ENCODE measurements around the gene NABP2. TPM values are rescaled to one million over a fixed set of nuclear protein-coding genes. Genes with fewer than 3 reads are reported as not detected.

Gene NABP2
- total and polyA plus RNA-seq, 2 donors (not counting 1 experiment from before 2014, with no cell fraction given): 14.9 to 16.1 TPM

- H3K4me3 Mint-ChIP-seq: peak overlapping the region; percentile 35
Measured at GRCh38 chr12:56186957-56187356, 37.2 kb upstream of the NABP2 start.

More at GRCh38 chr12:56186957-56187356, 37.2 kb upstream of the NABP2 start:
- H3K9ac ChIP-seq (ENCODE audit: low read length): no peak overlapping the region
- H3K4me1 ChIP-seq (ENCODE audit: control insufficient read depth in 2 of 2, insufficient read depth in 2 of 2, low read length in 2 of 2): peaks cover 19 to 30% of the 10 kb centered on the region in 2 donors
- no peaks in the 10 kb centered on the region for H3K9me3 ChIP-seq (ENCODE audit: control extremely low read depth in 1 of 3, control insufficient read depth in 2 of 3, insufficient read depth in 1 of 3, low read length in 2 of 3)
- peak overlapping the region; percentile 4 for H3K4me2 ChIP-seq (replicated peaks; ENCODE audit: low read depth, low read length, poor library complexity, severe bottlenecking)
- TF ChIP-seq CTCF (IDR thresholded peaks at IDR 0.05) (no peak), EZH2 (IDR thresholded peaks at IDR 0.05; ENCODE audit: borderline replicate concordance, insufficient read depth, low read depth, low read length, poor library complexity, severe bottlenecking) (no peak)
- H3K4me3 ChIP-seq (ENCODE audit: control extremely low read depth in 1 of 5, extremely low read depth in 1 of 5, insufficient read depth in 1 of 5, low read depth in 2 of 5, low read length in 4 of 5): no peak overlapping the region
- no CpG with 5 or more reads among the region's 2 CpGs for WGBS (ENCODE audit: insufficient coverage)
- POLR2A ChIA-PET: interaction anchor here (0.9 kb wide), 1 partner anchor 69 kb away, joined by 4 read pairs; the partner anchor contains the start of gene ZC3H10
- CTCF ChIA-PET: interaction anchor here (1.1 to 6.7 kb wide), 4 partner anchors 25 to 448 kb away, joined by 3 to 247 read pairs (median 14); partner anchors contain the start of genes ESYT1, RPL41 and ZC3H10
- DNase-seq (no peak), ATAC-seq (ENCODE audit: low read depth) (no peak)
- H3K9me3 Mint-ChIP-seq (ENCODE audit: insufficient read depth): no peaks in the 10 kb centered on the region
- no peak overlapping the region for H3K27ac ChIP-seq (ENCODE audit: low read length in 2 of 2)
- no peaks in the 10 kb centered on the region for H3K27me3 ChIP-seq (replicated peaks in 1 of 4; ENCODE audit: control extremely low read depth in 1 of 4, control insufficient read depth in 3 of 4, insufficient read depth in 4 of 4, low read length in 3 of 4)
- peaks cover 29% of the 10 kb centered on the region for H3K79me2 ChIP-seq (ENCODE audit: control insufficient read depth, insufficient read depth, low read length)
- no peak overlapping the region for H2AFZ ChIP-seq (ENCODE audit: insufficient read depth, low read depth, low read length, poor library complexity, severe bottlenecking)
- no peak overlapping the region for H3K27ac Mint-ChIP-seq
- H3K27me3 Mint-ChIP-seq: no peaks in the 10 kb centered on the region
- H3K4me1 Mint-ChIP-seq: peaks cover 38% of the 10 kb centered on the region
- peaks cover 4 to 38% of the 10 kb centered on the region in 2 experiments for H3K36me3 ChIP-seq (replicated peaks in 1 of 2; ENCODE audit: control extremely low read depth in 1 of 2, control insufficient read depth in 1 of 2, extremely low read depth in 1 of 2, insufficient read depth in 2 of 2, low read length in 1 of 2)
- intact Hi-C loops (cut with micrococcal nuclease): loop anchor here (10.0 kb wide), 1 partner anchor 142 kb away; the partner anchor contains the start of gene RPS26
- no peaks in the 10 kb centered on the region for H4K20me1 ChIP-seq (ENCODE audit: control insufficient read depth, insufficient read depth, low read length, poor library complexity, severe bottlenecking)

Measured in B cell (primary cell).